Measurements from ENCODE around the gene NR1I2. TPM values are rescaled to one million over a fixed set of nuclear protein-coding genes. Genes with fewer than 3 reads are reported as not detected.

The NR1I2 gene
- total and polyA plus RNA-seq, 4 donors: 0.33 to 0.69 (median 0.46) TPM

DNA sequence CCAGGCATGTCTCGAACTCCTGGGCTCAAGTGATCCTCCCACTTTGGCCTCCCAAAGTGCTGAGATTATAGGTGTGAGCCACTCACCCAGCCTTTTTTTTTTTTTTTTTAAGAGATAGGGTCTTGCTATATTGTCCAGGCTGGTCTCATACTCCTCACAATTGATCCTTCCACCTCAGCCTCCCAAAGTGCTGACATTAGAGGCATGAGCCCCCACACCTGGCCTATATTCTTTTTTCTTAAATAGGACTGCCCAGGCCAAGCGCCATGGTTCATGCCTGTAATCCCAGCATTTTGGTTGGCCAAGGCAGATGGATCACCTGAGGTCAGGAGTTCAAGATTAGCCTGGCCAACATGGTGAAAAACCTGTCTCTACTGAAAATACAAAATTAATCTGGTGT, 12.5 kb downstream of the NR1I2 start:
- Histone ChIP-seq H3K4me1 (ENCODE audit: control insufficient read depth, insufficient read depth, low read length) (no peaks in the 10 kb centered on the region), H3K9me3 (ENCODE audit: control insufficient read depth, insufficient read depth, low read length) (no peaks in the 10 kb centered on the region), H3K36me3 (ENCODE audit: control insufficient read depth, insufficient read depth, low read length) (no peaks in the 10 kb centered on the region), H3K27me3 (ENCODE audit: control insufficient read depth, insufficient read depth, low read length) (no peaks in the 10 kb centered on the region), H3K27ac (ENCODE audit: low read depth, low read length) (no peak overlapping the region), H3K4me3 (ENCODE audit: low read depth, low read length) (no peak overlapping the region)
- no peak for DNase-seq (ENCODE audit: low read depth in 4 of 6, low spot score in 6 of 6)
- 100% methylated on average over 1 of the region's 2 CpGs for WGBS (ENCODE audit: insufficient coverage)

DNA sequence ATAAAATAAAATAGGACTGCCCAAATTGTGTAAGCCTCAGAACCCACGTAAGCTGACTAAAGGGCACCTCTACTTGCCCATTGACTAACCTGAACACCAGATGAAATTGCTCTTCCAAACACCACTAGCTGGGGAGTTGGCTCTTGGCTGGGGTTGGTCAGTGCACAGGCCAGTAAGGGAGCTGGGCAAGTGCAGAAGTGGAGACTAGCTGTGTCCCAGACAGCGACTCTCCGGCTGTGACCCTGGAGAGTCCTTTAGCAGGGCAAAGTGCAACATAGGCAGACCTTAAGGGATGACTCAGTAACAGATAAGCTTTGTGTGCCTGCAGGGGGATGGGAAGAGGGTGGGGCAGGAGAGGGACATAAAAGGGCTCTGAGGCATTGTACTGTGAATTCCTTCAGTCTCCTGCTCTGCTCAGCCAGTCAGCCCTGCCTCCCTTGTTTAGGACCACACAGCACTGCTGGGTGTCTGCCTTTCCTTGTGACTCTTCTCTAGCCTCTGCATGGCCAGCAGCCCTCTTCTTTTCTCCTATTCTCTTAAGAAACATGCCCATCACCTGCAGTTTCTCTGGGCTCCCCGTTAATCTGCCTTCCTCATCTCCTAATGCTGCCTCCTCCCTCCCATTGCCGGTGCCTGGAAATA, 13.2 kb downstream of the NR1I2 start:
- no peak overlapping the region for H3K27ac ChIP-seq (ENCODE audit: low read depth, low read length)
- no peaks in the 10 kb centered on the region for H3K36me3 ChIP-seq (ENCODE audit: control insufficient read depth, insufficient read depth, low read length)
- H3K27me3 ChIP-seq (ENCODE audit: control insufficient read depth, insufficient read depth, low read length): no peaks in the 10 kb centered on the region
- WGBS (ENCODE audit: insufficient coverage): 32% methylated on average over 2 of the region's 5 CpGs
- DNase-seq (ENCODE audit: low read depth in 4 of 6, low spot score in 6 of 6): no peak
- no peaks in the 10 kb centered on the region for H3K4me1 ChIP-seq (ENCODE audit: control insufficient read depth, insufficient read depth, low read length)
- no peaks in the 10 kb centered on the region for H3K9me3 ChIP-seq (ENCODE audit: control insufficient read depth, insufficient read depth, low read length)
- H3K4me3 ChIP-seq (ENCODE audit: low read depth, low read length): no peak overlapping the region

DNA sequence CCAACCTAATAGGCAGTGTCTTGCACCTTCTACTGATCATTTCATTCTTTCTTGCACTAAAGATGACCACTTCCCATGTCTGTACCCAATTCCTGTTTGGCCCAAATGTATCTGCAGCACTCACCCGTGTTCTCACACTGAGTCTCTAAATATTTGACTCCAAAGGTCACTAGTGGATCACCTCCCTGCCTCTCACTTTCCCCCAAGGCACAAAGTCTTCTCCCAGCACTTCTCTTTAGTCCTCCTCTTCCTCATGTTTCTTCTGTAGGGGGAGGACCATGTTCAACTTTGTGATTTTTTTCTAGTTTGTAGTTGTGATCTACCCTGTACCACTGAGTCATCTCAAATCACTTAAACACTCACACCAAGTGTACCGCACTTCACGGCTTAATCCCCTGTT, 13.9 kb downstream of the NR1I2 start:
- Histone ChIP-seq H3K27me3 (ENCODE audit: control insufficient read depth, insufficient read depth, low read length) (no peaks in the 10 kb centered on the region), H3K27ac (ENCODE audit: low read depth, low read length) (no peak overlapping the region), H3K4me1 (ENCODE audit: control insufficient read depth, insufficient read depth, low read length) (no peaks in the 10 kb centered on the region), H3K9me3 (ENCODE audit: control insufficient read depth, insufficient read depth, low read length) (no peaks in the 10 kb centered on the region), H3K4me3 (ENCODE audit: low read depth, low read length) (no peak overlapping the region), H3K36me3 (ENCODE audit: control insufficient read depth, insufficient read depth, low read length) (no peaks in the 10 kb centered on the region)
- DNase-seq (ENCODE audit: low read depth in 4 of 6, low spot score in 6 of 6): no peak
- 89% methylated on average over 3 of the region's 3 CpGs for WGBS (ENCODE audit: insufficient coverage)

DNA sequence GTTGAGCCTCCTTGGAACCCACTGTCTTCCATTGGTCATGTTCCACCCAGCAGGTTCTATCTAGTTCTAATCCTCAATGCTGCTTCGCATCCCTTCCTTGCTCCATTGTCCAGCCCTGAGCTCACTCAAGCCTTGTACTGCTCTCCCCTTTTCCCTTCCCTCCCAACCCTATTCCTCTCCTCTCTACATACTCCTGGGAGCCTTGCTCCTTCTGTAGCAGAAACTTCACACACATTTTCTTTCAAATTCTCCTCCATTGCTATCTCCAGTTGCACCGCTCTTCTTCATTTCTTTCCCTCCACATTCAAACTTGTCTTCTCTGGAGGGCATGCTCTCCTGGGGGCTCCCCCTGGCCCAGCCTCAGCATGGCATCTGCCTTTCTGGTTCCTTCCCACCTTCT, 14.5 kb downstream of the NR1I2 start:
- no peak overlapping the region for H3K27ac ChIP-seq (ENCODE audit: low read depth, low read length)

DNA sequence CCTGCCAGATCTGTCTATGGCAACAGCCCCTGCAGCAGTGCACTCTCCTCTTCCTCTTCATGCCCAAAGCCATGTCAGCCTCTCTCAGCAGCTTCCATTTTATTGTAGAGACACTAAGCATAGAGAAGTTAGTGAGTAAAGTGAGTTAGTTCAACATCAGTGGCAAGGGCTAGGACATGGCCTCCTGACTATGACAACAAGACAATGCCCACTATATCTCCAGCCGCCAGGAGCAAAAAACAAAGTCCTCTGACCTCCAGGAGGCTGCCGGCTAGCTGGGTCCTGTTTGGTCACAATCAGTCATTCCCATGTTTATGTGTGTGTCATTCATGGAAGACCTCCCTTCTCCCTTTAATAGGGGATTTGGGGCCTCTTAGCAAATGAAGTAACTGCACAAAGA, 14.9 kb downstream of the NR1I2 start:
- H3K9me3 ChIP-seq (ENCODE audit: control insufficient read depth, insufficient read depth, low read length): no peaks in the 10 kb centered on the region
- H3K4me1 ChIP-seq (ENCODE audit: control insufficient read depth, insufficient read depth, low read length): no peaks in the 10 kb centered on the region
- H3K36me3 ChIP-seq (ENCODE audit: control insufficient read depth, insufficient read depth, low read length): no peaks in the 10 kb centered on the region
- WGBS (ENCODE audit: insufficient coverage): no CpG with 5 or more reads among the region's 2 CpGs
- no peak for DNase-seq (ENCODE audit: low read depth in 4 of 6, low spot score in 6 of 6)
- H3K27me3 ChIP-seq (ENCODE audit: control insufficient read depth, insufficient read depth, low read length): no peaks in the 10 kb centered on the region
- H3K4me3 ChIP-seq (ENCODE audit: low read depth, low read length): no peak overlapping the region
- no peak overlapping the region for H3K27ac ChIP-seq (ENCODE audit: low read depth, low read length)

More for the DNA sequence above, 14.5 kb downstream of the NR1I2 start:
- no peaks in the 10 kb centered on the region for H3K27me3 ChIP-seq (ENCODE audit: control insufficient read depth, insufficient read depth, low read length)
- 96% methylated on average over 2 of the region's 2 CpGs for WGBS (ENCODE audit: insufficient coverage)
- H3K9me3 ChIP-seq (ENCODE audit: control insufficient read depth, insufficient read depth, low read length): no peaks in the 10 kb centered on the region
- no peak for DNase-seq (ENCODE audit: low read depth in 4 of 6, low spot score in 6 of 6)
- no peak overlapping the region for H3K4me3 ChIP-seq (ENCODE audit: low read depth, low read length)
- H3K36me3 ChIP-seq (ENCODE audit: control insufficient read depth, insufficient read depth, low read length): no peaks in the 10 kb centered on the region
- no peaks in the 10 kb centered on the region for H3K4me1 ChIP-seq (ENCODE audit: control insufficient read depth, insufficient read depth, low read length)

DNA sequence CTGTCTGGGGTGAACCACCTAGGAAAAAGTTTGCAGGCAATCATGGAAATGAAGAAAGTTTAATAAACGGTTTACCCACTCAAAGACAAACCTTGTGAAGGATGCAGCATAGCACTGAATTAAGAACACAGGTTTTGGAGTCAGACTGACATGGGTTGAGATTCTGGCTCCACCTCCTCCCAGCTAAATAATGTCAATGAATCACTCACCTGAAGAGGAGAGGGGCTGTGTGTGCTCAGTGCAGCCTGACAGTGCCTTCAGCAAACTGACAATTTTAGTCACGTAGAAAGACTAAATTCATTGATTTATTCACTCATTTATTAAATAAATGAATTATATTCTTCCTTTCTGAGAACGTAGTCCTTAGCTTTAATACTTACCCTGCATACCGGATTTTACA, 18.9 kb downstream of the NR1I2 start:
- Histone ChIP-seq H3K36me3 (ENCODE audit: control insufficient read depth, insufficient read depth, low read length) (no peaks in the 10 kb centered on the region), H3K27ac (ENCODE audit: low read depth, low read length) (no peak overlapping the region), H3K27me3 (ENCODE audit: control insufficient read depth, insufficient read depth, low read length) (no peaks in the 10 kb centered on the region), H3K4me1 (ENCODE audit: control insufficient read depth, insufficient read depth, low read length) (no peaks in the 10 kb centered on the region), H3K9me3 (ENCODE audit: control insufficient read depth, insufficient read depth, low read length) (no peaks in the 10 kb centered on the region), H3K4me3 (ENCODE audit: low read depth, low read length) (no peak overlapping the region)
- 100% methylated on average over 2 of the region's 4 CpGs for WGBS (ENCODE audit: insufficient coverage)
- no peak for DNase-seq (ENCODE audit: low read depth in 4 of 6, low spot score in 6 of 6)

DNA sequence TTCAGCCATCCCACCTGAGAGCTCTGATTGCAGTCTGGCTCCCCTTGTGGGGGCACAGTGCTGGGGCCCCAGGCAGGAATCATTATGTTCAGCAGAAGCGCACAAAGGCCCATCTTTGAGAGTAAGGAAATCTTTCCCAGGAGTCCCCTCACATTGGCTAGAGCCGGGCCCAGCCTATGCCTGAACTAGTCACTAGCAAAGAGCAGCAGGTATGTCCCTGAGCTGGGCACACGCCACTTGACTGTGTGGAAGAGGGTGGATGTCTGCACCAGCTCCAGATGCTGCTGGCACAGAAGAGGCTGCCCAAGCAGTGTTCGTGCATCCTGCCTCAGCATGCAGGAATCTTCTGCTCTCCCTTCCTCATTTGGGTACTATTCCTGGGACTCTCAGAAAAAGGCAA, 26.3 kb downstream of the NR1I2 start:
- Histone ChIP-seq H3K9me3 (ENCODE audit: control insufficient read depth, insufficient read depth, low read length) (no peaks in the 10 kb centered on the region), H3K27ac (ENCODE audit: low read depth, low read length) (no peak overlapping the region), H3K4me1 (ENCODE audit: control insufficient read depth, insufficient read depth, low read length) (peaks cover 9% of the 10 kb centered on the region), H3K27me3 (ENCODE audit: control insufficient read depth, insufficient read depth, low read length) (no peaks in the 10 kb centered on the region), H3K4me3 (ENCODE audit: low read depth, low read length) (no peak overlapping the region), H3K36me3 (ENCODE audit: control insufficient read depth, insufficient read depth, low read length) (no peaks in the 10 kb centered on the region)
- DNase-seq (ENCODE audit: low read depth in 4 of 6, low spot score in 6 of 6): no peak
- WGBS (ENCODE audit: insufficient coverage): 90% methylated on average over 4 of the region's 4 CpGs

DNA sequence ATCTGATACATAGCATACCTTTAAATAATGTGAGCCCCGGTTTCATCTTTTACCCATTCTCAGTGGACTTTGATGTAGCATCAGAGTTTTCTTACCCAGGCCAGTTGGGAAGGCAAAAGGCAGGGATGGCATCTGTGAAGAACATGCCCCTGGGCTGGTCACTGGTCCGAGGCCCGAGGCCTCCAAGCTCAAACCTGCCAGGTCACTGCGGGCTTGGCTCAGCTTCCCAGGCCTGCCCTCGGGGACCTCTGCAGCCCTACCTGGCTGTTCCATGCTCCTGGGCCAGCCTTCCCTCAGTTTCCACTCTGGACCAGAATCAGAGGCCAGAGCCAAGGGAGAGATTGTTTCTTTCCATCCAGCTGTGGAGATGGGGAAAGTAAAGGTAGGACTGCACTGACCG, 26.9 kb downstream of the NR1I2 start:
- Histone ChIP-seq H3K36me3 (ENCODE audit: control insufficient read depth, insufficient read depth, low read length) (no peaks in the 10 kb centered on the region), H3K27me3 (ENCODE audit: control insufficient read depth, insufficient read depth, low read length) (no peaks in the 10 kb centered on the region), H3K4me1 (ENCODE audit: control insufficient read depth, insufficient read depth, low read length) (peaks cover 9% of the 10 kb centered on the region), H3K9me3 (ENCODE audit: control insufficient read depth, insufficient read depth, low read length) (no peaks in the 10 kb centered on the region), H3K27ac (ENCODE audit: low read depth, low read length) (no peak overlapping the region), H3K4me3 (ENCODE audit: low read depth, low read length) (no peak overlapping the region)
- no peak for DNase-seq (ENCODE audit: low read depth in 4 of 6, low spot score in 6 of 6)
- WGBS (ENCODE audit: insufficient coverage): 87% methylated on average over 5 of the region's 6 CpGs

DNA sequence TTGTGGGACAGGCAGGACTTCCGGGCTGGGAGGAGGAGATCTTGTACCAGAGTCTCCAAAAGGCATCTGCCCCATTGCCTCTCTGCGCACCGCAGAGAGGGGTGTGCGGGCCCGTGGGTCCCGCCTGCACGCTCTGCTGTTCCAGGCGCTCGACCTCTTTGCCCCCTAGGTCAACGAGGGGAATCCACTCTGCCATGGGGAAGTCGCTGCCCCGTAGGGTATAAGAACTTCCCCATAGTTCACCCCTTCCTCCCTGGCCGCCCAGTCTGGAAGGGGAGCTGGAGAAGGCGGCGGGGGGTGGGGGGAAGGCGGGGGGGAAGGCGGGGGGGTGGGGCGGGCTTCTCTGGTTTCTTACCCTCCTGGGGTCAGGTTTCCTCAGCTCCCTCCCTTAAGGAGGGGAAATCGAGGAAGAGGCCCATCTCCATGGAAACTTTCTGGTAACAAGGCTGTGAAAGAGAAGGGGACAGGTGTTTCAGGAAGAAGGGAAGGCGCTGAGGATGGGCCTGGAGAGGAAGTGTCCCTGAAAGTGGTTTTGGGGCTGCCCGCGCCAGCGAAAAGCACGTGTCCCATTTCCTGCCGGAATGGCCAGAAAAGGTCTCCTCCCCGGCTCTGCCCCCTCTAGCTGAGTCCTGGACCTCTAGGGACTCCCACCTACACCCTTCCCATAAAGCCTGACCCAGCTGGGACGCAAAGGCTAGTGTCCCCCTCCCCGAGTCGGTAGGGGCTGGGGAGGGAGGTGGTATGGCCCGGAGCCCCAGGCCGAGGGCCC, 27.5 kb downstream of the NR1I2 start:
- Histone ChIP-seq H3K27ac (ENCODE audit: low read depth, low read length) (no peak overlapping the region), H3K4me1 (ENCODE audit: control insufficient read depth, insufficient read depth, low read length) (peaks cover 9% of the 10 kb centered on the region), H3K27me3 (ENCODE audit: control insufficient read depth, insufficient read depth, low read length) (no peaks in the 10 kb centered on the region), H3K36me3 (ENCODE audit: control insufficient read depth, insufficient read depth, low read length) (no peaks in the 10 kb centered on the region), H3K4me3 (ENCODE audit: low read depth, low read length) (peak overlapping the region; percentile 44), H3K9me3 (ENCODE audit: control insufficient read depth, insufficient read depth, low read length) (no peaks in the 10 kb centered on the region)
- 31% methylated on average over 20 of the region's 31 CpGs for WGBS (ENCODE audit: insufficient coverage)
- DNase-seq (ENCODE audit: low read depth in 4 of 6, low spot score in 6 of 6): peak in 1 of 6 donors; percentile 13

DNA sequence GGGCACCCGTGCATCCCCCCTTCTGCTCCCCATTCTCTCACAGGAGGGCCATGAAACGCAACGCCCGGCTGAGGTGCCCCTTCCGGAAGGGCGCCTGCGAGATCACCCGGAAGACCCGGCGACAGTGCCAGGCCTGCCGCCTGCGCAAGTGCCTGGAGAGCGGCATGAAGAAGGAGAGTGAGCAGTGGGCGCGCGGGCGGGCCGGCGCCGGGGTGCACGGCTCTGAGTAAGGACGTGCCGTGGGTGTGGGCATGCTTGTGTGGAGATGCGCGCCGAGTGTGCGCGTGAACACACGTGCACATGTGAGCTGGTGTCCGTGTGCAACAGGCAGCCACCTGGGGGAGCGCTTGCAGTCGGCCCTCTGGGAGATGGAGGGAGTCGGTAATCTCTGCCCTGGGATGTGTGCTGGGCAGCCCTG, 28.1 kb downstream of the NR1I2 start:
- no peaks in the 10 kb centered on the region for H3K27me3 ChIP-seq (ENCODE audit: control insufficient read depth, insufficient read depth, low read length)
- 1% methylated on average over 33 of the region's 33 CpGs for WGBS (ENCODE audit: insufficient coverage)
- peaks cover 9% of the 10 kb centered on the region for H3K4me1 ChIP-seq (ENCODE audit: control insufficient read depth, insufficient read depth, low read length)
- peak overlapping the region; percentile 44 for H3K4me3 ChIP-seq (ENCODE audit: low read depth, low read length)
- peak in 2 of 6 donors; percentile 54 to 74 for DNase-seq (ENCODE audit: low read depth in 4 of 6, low spot score in 6 of 6)
- no peaks in the 10 kb centered on the region for H3K9me3 ChIP-seq (ENCODE audit: control insufficient read depth, insufficient read depth, low read length)
- no peak overlapping the region for H3K27ac ChIP-seq (ENCODE audit: low read depth, low read length)
- H3K36me3 ChIP-seq (ENCODE audit: control insufficient read depth, insufficient read depth, low read length): no peaks in the 10 kb centered on the region
